ENCODE data around the gene NELL1.

- TF ChIP-seq, protein P1, sequence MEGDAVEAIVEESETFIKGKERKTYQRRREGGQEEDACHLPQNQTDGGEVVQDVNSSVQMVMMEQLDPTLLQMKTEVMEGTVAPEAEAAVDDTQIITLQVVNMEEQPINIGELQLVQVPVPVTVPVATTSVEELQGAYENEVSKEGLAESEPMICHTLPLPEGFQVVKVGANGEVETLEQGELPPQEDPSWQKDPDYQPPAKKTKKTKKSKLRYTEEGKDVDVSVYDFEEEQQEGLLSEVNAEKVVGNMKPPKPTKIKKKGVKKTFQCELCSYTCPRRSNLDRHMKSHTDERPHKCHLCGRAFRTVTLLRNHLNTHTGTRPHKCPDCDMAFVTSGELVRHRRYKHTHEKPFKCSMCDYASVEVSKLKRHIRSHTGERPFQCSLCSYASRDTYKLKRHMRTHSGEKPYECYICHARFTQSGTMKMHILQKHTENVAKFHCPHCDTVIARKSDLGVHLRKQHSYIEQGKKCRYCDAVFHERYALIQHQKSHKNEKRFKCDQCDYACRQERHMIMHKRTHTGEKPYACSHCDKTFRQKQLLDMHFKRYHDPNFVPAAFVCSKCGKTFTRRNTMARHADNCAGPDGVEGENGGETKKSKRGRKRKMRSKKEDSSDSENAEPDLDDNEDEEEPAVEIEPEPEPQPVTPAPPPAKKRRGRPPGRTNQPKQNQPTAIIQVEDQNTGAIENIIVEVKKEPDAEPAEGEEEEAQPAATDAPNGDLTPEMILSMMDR (conservative IDR thresholded peaks at IDR 0.05; ENCODE audit: low read length), result no peak
- TF ChIP-seq EZH2phosphoT487 (IDR thresholded peaks at IDR 0.05; ENCODE audit: borderline replicate concordance), result no peak
Observed at GRCh38 chr11:21411104-21411503, 741.7 kb downstream of the NELL1 start.
